Left lung (tissue), 10 donors: ENCODE measurements around the gene DNAJB6. TPM values are rescaled to one million over a fixed set of nuclear protein-coding genes. Genes with fewer than 3 reads are reported as not detected.
A peak's percentile ranks its signal among the peaks of the same experiment; 100 is the strongest.

ENCODE experiments used
- ATAC-seq: fragments of 200-7000 bp; cut with Tn5 transposase; one replicate; pipeline ENCODE4 v1.9.1; 2020; ENCODE audit warnings: moderate library complexity
- DNase-seq, 4 donors: peaks; one replicate each; pipeline ENCODE4 v3.0.0-alpha.2; 2013 to 2020
- H3K27ac ChIP-seq, 2 donors: fragments of 200-600 bp; sonication (generic) in 1 of 2; one replicate each; pipeline versions ENCODE4 v1.5.0 to v1.8.0; 2020 to 2021
- H3K27me3 ChIP-seq, 2 donors: fragments of 200-600 bp; sonication (generic) in 1 of 2; one replicate each; pipeline versions ENCODE4 v1.5.0 to v1.8.0; 2020 to 2021
- H3K36me3 ChIP-seq, 2 donors: fragments of 200-600 bp; sonication (generic) in 1 of 2; one replicate each; pipeline versions ENCODE4 v1.5.0 to v1.8.0; 2020 to 2021
- H3K4me1 ChIP-seq, 2 donors: fragments of 200-600 bp; one replicate each; pipeline ENCODE4 v1.8.0; 2021
- H3K4me3 ChIP-seq, 2 donors: fragments of 200-600 bp; sonication (generic) in 1 of 2; one replicate each; pipeline versions ENCODE4 v1.5.0 to v1.8.0; 2020 to 2021; ENCODE audit warnings: mild to moderate bottlenecking in 1 of 2
- H3K9me3 ChIP-seq, 2 donors: fragments of 200-600 bp; sonication (generic) in 1 of 2; one replicate each; pipeline versions ENCODE4 v1.5.0 to v1.8.0; 2020 to 2021
- intact Hi-C, 2 donors: fragments of 100-400 bp; cut with DNase I; formaldehyde crosslinking; loops; one replicate each; pipeline versions ENCODE4 v1.11.2 to v1.14.2; 2022
- polyA plus RNA-seq, 6 donors: library from polyadenylated mRNA; unstranded; fragments of 120-200 nt; gene quantifications; one replicate each; pipeline ENCODE4 v1.2.1, GENCODE V29; 2013; ENCODE audit not compliant: insufficient read length in 6 of 6
- total RNA-seq, 2 donors: library from RNA; stranded (reverse); fragmentation: NEBNext Ultra II Directional; extraction: Animal tissue kit (Norgen Biotek cat#: 25700); gene quantifications; one replicate each; pipeline ENCODE4 v1.2.1, GENCODE V29; 2021
- TF ChIP-seq, protein P1 (sequence below), 2 donors: fragments of 200-600 bp; sonication (generic) in 1 of 2; IDR thresholded peaks; one replicate each; pipeline versions ENCODE4 v1.5.0 to v1.8.0; 2021; ENCODE audit warnings: antibody characterized with exemption in 2 of 2
- donor health status: DM: no; HTN: yes; CAD: no.
- donor health status: DM: no; HTN: no; CAD: no.

The DNAJB6 gene
- total and polyA plus RNA-seq, 8 donors = 76.6 to 150 (median 131) TPM

DNA sequence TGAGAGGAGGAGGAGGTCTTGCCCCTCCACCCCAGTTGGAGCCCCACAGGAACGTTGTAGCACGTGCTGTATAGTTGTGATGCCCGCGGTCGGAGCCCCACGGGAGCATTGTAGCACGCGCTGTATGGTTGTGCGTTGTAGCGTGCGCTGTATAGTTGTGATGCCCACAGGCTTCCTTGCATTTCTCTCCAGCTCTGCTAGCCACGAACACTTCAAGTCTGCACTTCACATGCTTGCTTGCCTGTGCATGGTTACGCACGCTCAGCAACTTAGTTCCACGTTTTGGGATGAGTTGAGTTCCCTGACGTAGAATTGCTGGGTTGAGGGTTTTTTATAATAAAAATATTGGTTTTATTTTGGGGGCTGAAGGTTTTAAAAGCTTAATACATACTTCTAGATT, 41.6 kb downstream of the DNAJB6 start:
- DNase-seq (no peak), ATAC-seq (no peak)
- Histone ChIP-seq H3K4me1 (peaks cover 0 to 8% of the 10 kb centered on the region in 2 donors), H3K27ac (no peak overlapping the region), H3K9me3 (no peaks in the 10 kb centered on the region), H3K27me3 (no peaks in the 10 kb centered on the region), H3K36me3 (peaks cover 0 to 47% of the 10 kb centered on the region in 2 donors), H3K4me3 (no peak overlapping the region)
- intact Hi-C loops = no loop called here
- TF ChIP-seq, protein P1, sequence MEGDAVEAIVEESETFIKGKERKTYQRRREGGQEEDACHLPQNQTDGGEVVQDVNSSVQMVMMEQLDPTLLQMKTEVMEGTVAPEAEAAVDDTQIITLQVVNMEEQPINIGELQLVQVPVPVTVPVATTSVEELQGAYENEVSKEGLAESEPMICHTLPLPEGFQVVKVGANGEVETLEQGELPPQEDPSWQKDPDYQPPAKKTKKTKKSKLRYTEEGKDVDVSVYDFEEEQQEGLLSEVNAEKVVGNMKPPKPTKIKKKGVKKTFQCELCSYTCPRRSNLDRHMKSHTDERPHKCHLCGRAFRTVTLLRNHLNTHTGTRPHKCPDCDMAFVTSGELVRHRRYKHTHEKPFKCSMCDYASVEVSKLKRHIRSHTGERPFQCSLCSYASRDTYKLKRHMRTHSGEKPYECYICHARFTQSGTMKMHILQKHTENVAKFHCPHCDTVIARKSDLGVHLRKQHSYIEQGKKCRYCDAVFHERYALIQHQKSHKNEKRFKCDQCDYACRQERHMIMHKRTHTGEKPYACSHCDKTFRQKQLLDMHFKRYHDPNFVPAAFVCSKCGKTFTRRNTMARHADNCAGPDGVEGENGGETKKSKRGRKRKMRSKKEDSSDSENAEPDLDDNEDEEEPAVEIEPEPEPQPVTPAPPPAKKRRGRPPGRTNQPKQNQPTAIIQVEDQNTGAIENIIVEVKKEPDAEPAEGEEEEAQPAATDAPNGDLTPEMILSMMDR (IDR thresholded peaks at IDR 0.05) = no peak

DNA sequence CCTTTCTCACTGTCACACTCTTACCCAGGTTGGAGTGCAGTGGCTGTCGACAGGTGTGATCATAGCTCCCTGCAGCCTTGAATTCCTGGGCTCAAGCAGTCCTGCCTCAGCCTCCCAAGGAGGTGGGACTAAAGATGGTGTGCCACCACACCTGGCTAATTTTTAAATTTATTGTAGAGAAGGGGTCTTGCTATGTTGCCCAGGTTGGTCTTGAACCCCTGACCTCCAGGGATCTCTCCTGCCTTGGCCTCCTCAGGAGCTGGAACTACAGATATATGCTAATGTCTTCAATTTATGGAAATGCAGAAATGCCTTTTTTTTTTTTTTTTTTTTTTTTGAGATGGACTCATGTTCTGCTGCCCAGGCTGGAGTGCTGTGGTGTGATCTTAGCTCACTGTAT, 42.7 kb downstream of the DNAJB6 start:
- H3K4me3 ChIP-seq = no peak overlapping the region
- peaks cover 0 to 47% of the 10 kb centered on the region in 2 donors for H3K36me3 ChIP-seq
- intact Hi-C loops = no loop called here
- TF ChIP-seq, protein P1 (IDR thresholded peaks at IDR 0.05) = no peak
- H3K9me3 ChIP-seq = no peaks in the 10 kb centered on the region
- ATAC-seq (no peak), DNase-seq (no peak)
- no peak overlapping the region for H3K27ac ChIP-seq
- no peaks in the 10 kb centered on the region for H3K27me3 ChIP-seq
- peaks cover 0 to 4% of the 10 kb centered on the region in 2 donors for H3K4me1 ChIP-seq

DNA sequence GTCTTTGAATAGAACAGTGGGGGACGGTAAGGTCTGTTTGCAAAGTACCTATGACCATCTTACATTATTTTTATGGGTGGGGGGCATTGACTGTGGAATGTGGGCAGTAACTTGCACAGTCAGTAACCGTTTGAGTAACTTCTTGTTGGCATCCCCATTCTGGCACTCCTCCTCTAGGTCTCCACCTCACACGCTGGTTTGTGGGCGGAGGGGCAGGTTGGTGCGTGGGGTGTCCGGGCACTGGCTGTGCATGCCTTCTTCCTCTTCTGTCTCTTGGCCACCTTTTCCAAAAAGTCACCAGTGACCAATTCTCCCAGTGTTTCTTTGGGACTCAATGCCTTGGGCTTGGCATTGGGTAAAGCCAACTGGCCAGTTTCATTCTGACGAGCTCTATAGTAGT, 43.6 kb downstream of the DNAJB6 start:
- ATAC-seq = no peak
- TF ChIP-seq, protein P1 (IDR thresholded peaks at IDR 0.05) = no peak

DNA sequence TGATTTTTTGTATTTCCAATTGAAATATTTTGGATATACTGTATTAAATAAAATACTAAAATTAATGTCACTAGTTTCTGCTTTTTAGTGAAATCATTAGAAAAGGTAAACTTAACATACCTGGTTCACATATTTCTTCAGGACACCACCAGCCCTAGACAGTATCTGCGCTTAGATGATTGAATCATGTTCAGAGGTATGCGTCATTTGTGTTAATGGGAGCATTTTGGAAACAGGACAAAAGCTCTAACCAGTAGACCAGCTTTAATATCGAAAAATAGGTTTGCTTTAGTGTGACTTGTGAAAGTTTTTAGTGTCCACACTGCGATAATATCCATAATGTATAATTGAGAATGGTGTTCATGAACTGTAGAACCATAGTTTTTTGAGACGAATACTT, 47.1 kb downstream of the DNAJB6 start:
- Histone ChIP-seq H3K36me3 (peaks cover 0 to 56% of the 10 kb centered on the region in 2 donors), H3K27ac (no peak overlapping the region), H3K27me3 (no peaks in the 10 kb centered on the region), H3K9me3 (no peaks in the 10 kb centered on the region), H3K4me1 (peaks cover 0 to 24% of the 10 kb centered on the region in 2 donors), H3K4me3 (no peak overlapping the region)
- DNase-seq (no peak), ATAC-seq (no peak)
- intact Hi-C loops = no loop called here
- TF ChIP-seq, protein P1 (IDR thresholded peaks at IDR 0.05) = no peak

More for the DNA sequence above, 43.6 kb downstream of the DNAJB6 start:
- intact Hi-C loops = no loop called here
- Histone ChIP-seq H3K27ac (no peak overlapping the region), H3K27me3 (no peaks in the 10 kb centered on the region), H3K4me3 (no peak overlapping the region), H3K4me1 (no peaks in the 10 kb centered on the region), H3K9me3 (no peaks in the 10 kb centered on the region), H3K36me3 (peaks cover 0 to 50% of the 10 kb centered on the region in 2 donors)
- no peak for DNase-seq

DNA sequence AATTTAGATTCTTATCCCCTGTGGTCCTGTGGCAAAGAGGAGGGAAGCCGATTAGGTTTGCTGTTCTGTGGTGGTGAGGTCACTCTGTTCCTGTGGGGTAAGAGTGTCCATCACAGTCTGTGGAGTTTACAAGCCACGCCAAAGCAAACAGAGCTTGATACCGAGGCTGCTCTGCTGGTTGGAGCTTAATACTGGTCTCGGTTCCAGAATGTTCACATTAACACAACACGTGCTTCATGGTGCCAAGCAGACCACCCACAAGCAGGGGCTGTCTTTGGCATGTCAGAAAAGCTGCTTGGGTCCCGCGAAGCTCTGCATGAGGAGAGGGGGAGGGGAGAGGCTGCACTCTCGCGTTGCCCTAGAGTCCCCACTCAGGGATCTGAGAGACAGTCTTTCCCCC, 47.5 kb downstream of the DNAJB6 start:
- ATAC-seq = peak; percentile 69
- intact Hi-C loops = no loop called here
- DNase-seq = no peak
- peaks cover 0 to 56% of the 10 kb centered on the region in 2 donors for H3K36me3 ChIP-seq
- peaks cover 0 to 28% of the 10 kb centered on the region in 2 donors for H3K4me1 ChIP-seq
- H3K4me3 ChIP-seq = no peak overlapping the region
- no peak overlapping the region for H3K27ac ChIP-seq
- H3K27me3 ChIP-seq = no peaks in the 10 kb centered on the region
- TF ChIP-seq, protein P1 (IDR thresholded peaks at IDR 0.05) = no peak
- no peaks in the 10 kb centered on the region for H3K9me3 ChIP-seq
